HG02840 (cell line): ENCODE results near the gene NDUFA8.

ENCODE experiments used
- ATAC-seq: cut with Tn5 transposase; IDR thresholded peaks from one replicate; pipeline ENCODE4 v1.9.1; 2021; ENCODE audit warnings: mild to moderate bottlenecking, moderate library complexity, moderate number of reproducible peaks; ENCODE audit not compliant: unreplicated experiment, low FRiP score

NDUFA8 gene

GRCh38 chr9:122141671-122142070 is 17.9 kb downstream of the NDUFA8 start:
- ATAC-seq = no peak

- no peak for ATAC-seq
Measured at GRCh38 chr9:122140368-122141193, 19.0 kb downstream of the NDUFA8 start.

- no peak for ATAC-seq
Measured at GRCh38 chr9:122138560-122139268, 20.9 kb downstream of the NDUFA8 start.

GRCh38 chr9:122135529-122135859 is 24.1 kb downstream of the NDUFA8 start:
- no peak for ATAC-seq

GRCh38 chr9:122134822-122135528 is 24.6 kb downstream of the NDUFA8 start:
- no peak for ATAC-seq

- no peak for ATAC-seq
Measured at GRCh38 chr9:122133984-122134535, 25.5 kb downstream of the NDUFA8 start.

- ATAC-seq = no peak
Measured at GRCh38 chr9:122133263-122133983, 26.2 kb downstream of the NDUFA8 start.

GRCh38 chr9:122132539-122132938 is 27.0 kb downstream of the NDUFA8 start:
- ATAC-seq = no peak

GRCh38 chr9:122131401-122132001 is 28.1 kb downstream of the NDUFA8 start:
- ATAC-seq = no peak

GRCh38 chr9:122130837-122131236 is 28.7 kb downstream of the NDUFA8 start:
- no peak for ATAC-seq

GRCh38 chr9:122129969-122130368 is 29.6 kb downstream of the NDUFA8 start:
- ATAC-seq = no peak

- ATAC-seq = no peak
Measured at GRCh38 chr9:122128969-122129343, 30.6 kb downstream of the NDUFA8 start.

GRCh38 chr9:122128007-122128968 is 31.3 kb downstream of the NDUFA8 start:
- no peak for ATAC-seq

- ATAC-seq = no peak
Measured at GRCh38 chr9:122127396-122127798, 32.2 kb downstream of the NDUFA8 start.

GRCh38 chr9:122126331-122127261 is 33.0 kb downstream of the NDUFA8 start:
- no peak for ATAC-seq

- no peak for ATAC-seq
Measured at GRCh38 chr9:122125509-122126330, 33.9 kb downstream of the NDUFA8 start.

- no peak for ATAC-seq
Measured at GRCh38 chr9:122125158-122125508, 34.4 kb downstream of the NDUFA8 start.
